Activated CD4-positive, alpha-beta T cell treated with anti-CD3 and anti-CD28 coated beads for 24 hours (primary cell): Measurements from ENCODE around the gene ESPN.

Experiments used
- DNase-seq, 2 donors: peaks; one replicate each; pipeline ENCODE4 v3.0.0-alpha.2; 2020; ENCODE audit warnings: low read depth in 2 of 2

ESPN gene

GRCh38 chr1:6465461-6466005 is 41.0 kb downstream of the ESPN start:
- DNase-seq, result no peak

GRCh38 chr1:6466023-6466422 is 41.4 kb downstream of the ESPN start, which contains the start of gene TNFRSF25:
TNFRSF25 (minus strand) TSS chr1:6466173; CDS start chr1:6466107, 66 bp downstream.
- peak in 1 of 2 donors; percentile 58 for DNase-seq

- DNase-seq, result no peak
Measured at GRCh38 chr1:6466751-6467150, 42.2 kb downstream of the ESPN start.

GRCh38 chr1:6467224-6467623 is 42.6 kb downstream of the ESPN start:
- DNase-seq, result no peak

- no peak for DNase-seq
Measured at GRCh38 chr1:6467744-6468688, 43.4 kb downstream of the ESPN start.

- DNase-seq, result no peak
Measured at GRCh38 chr1:6468729-6469461, 44.3 kb downstream of the ESPN start.

- no peak for DNase-seq
Measured at GRCh38 chr1:6470132-6471085, 45.8 kb downstream of the ESPN start.

GRCh38 chr1:6471086-6471969 is 46.8 kb downstream of the ESPN start:
- no peak for DNase-seq

GRCh38 chr1:6471970-6472368 is 47.4 kb downstream of the ESPN start:
- no peak for DNase-seq

- DNase-seq, result no peak
Measured at GRCh38 chr1:6472391-6472790, 47.8 kb downstream of the ESPN start.

- DNase-seq, result no peak
Measured at GRCh38 chr1:6473156-6473555, 48.6 kb downstream of the ESPN start.

GRCh38 chr1:6473974-6474814 is 49.6 kb downstream of the ESPN start:
- no peak for DNase-seq

- DNase-seq, result no peak
Measured at GRCh38 chr1:6474815-6475282, 50.3 kb downstream of the ESPN start.

- DNase-seq, result peak; percentile 67 to 69
Measured at GRCh38 chr1:6475381-6476133, 51.0 kb downstream of the ESPN start.

- no peak for DNase-seq
Measured at GRCh38 chr1:6476483-6476882, 51.9 kb downstream of the ESPN start.

GRCh38 chr1:6477039-6477820 is 52.7 kb downstream of the ESPN start:
- no peak for DNase-seq

GRCh38 chr1:6481820-6482219 is 57.2 kb downstream of the ESPN start:
- no peak for DNase-seq
